DMS153 treated with DMSO at 0.1 percent for 48 hours (cell line): ENCODE data around the gene TRMT2A.

Source experiments
- DNase-seq: peaks from one replicate; lab custom pipeline; 2025; ENCODE audit not compliant: unreplicated experiment; lab: John Stamatoyannopoulos, UW

Gene TRMT2A

DNA sequence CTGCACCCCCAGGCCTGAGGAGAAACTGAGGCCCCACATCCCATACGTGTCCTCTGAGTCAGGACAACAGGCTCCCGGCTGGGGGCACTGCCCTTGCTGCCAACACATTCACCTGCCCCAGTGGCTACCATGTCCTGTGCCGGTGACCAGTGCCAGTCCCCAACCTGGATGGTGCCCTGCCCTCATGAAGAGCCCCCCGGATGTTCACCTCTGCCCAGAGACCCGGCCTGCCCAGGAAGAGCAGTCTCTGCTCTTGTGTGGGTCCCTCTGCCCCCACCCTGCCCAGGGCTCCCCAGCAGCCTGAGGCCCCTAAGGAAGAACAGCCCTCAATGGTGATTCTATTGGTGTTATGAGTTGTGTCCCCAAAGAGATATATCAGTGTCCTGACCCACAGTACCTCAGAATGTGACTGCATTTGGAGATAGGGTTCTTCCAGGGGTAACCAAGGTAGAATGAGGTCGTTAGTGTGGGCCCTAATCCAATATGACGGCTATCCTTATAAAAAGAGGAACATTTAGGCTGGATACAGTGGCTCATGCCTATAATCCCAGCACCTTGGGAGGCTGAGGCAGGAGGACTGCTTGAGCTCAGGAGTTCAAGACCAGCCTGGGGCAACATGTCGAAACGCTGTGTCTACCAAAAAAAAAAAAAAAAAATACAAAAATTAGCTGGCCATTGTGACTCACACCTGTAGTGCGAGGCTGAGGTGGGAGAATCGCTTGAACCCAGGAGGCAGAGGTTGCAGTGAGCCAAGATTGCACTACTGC, 50.2 kb downstream of the TRMT2A start:
- no peak for DNase-seq

DNA sequence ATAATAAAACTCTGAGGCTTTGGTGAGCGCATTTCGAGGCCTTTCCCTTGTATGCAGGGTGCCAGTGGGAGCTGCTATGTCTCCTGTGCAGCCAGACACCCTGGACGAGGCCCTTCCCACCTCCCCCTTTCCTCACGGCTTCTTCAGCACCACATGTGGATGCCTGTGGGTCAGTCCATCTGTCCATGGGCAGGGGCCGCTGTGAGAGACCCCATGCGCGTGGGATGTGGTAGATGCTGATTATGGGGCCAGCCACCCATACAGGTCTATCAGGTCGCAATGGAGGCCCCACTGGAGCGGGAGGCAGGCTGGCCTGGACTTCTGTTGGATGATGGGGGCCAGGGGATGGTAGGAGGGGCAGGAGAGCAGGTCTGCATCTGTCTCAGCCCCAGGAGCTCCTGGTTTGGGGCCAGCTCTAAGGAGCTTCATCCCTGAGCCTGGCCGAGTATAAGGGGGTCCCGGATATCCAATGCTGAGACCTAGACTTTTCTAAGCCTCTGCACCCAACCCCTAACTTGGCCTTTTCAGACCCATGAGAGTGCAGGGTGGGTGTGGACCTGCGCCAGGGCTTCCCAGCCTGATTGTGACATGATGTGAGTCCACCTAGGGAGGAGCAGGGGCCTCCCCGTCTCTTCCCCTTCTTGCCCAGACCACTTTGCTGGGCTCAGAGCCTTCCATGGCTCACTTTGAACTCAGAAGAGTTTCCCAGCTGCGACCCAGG, 51.0 kb downstream of the TRMT2A start:
- no peak for DNase-seq

- DNase-seq: no peak
Measured at GRCh38 chr22:20064545-20065262, 52.3 kb downstream of the TRMT2A start.

DNA sequence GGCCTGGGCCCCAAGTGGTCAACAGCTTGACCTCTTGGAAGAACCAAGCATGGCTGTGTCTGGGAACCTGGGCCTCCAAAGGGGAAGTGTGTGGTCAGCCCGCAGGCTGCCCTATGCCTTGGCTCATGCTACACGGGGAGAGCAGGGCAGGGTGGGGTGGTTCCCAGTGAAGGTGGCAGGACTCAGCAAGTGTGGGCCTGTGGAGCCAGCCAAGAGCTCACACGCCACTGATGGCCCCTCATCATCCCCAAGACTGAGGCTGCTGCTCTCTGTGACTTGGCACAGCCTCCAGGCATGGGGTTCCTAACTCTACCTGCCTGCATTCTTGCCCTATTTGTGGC, 52.9 kb downstream of the TRMT2A start:
- DNase-seq: no peak

DNA sequence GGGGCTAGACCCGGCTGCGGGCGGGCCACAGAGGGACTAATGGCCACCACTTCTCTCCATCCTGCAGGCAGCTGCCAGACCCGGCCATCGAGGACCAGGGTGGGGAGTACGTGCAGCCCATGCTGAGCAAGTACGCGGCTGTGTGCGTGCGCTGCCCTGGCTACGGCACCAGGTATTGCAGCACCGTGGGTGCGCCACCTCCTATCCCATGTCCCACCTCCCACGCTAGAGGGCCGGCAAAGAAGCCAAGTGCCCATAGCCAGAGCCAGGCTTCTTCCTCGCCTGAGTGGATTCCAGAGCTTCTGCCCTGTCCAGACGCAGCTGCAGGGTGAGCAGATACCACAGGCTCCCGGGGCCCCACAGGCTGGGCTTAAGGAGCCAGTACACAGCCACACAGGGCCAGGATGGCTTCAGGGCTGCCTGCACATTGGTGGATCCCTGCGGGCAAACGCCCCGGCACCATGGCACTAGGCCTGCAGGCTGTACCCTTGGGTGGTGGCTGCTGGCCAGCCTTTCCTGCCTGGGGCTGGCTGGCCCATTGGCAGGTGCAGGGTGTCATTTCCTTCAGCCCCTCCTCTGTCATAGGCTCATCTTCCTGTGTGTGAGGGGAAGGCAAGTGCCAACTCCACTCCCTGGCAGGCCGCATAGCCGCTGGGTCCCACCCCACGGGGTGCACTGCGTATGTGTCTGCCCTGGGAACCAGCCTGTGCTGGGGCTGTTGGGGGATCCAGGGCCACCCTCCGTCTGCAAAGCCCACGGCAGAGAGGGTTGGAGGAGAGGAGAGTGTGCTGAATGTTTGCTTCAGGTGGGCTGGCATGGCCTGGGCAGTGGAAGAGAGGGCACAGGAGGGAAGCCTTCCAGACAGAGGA, 53.5 kb downstream of the TRMT2A start:
- DNase-seq: no peak

DNA sequence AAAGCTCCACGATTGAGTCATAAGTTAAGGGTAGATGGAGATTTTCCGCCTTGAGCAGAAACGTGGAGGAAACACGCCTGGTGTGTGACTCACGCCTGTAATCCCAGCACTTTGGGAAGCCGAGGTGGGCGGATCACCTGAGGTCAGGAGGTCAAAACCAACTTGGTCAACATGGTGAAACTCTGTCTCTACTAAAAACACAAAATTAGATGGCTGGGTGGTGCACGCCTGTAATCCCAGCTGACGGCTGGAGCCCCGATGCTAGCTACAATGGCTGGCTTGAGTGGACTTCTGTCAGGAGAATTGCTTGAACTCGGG, 54.3 kb downstream of the TRMT2A start:
- no peak for DNase-seq

GRCh38 chr22:20062043-20062765, 54.8 kb downstream of the TRMT2A start:
- DNase-seq: no peak
